Stimulated activated naive CD8-positive, alpha-beta T cell treated with anti-CD3 and anti-CD28 coated beads, Interleukin-15, Interleukin-2, amounts not matched to agents 100 U/mL and 50 U/mL, for 24 hours (primary cell): ENCODE results near the gene RNF13.

Experiments used
- ATAC-seq: fragments of 150-1000 bp; cut with Tn5 transposase; one replicate; pipeline ENCODE4 v1.10.0; 2021
- DNase-seq: peaks from one replicate; pipeline ENCODE4 v3.0.0; 2021

Gene RNF13, protein sequence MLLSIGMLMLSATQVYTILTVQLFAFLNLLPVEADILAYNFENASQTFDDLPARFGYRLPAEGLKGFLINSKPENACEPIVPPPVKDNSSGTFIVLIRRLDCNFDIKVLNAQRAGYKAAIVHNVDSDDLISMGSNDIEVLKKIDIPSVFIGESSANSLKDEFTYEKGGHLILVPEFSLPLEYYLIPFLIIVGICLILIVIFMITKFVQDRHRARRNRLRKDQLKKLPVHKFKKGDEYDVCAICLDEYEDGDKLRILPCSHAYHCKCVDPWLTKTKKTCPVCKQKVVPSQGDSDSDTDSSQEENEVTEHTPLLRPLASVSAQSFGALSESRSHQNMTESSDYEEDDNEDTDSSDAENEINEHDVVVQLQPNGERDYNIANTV

DNA sequence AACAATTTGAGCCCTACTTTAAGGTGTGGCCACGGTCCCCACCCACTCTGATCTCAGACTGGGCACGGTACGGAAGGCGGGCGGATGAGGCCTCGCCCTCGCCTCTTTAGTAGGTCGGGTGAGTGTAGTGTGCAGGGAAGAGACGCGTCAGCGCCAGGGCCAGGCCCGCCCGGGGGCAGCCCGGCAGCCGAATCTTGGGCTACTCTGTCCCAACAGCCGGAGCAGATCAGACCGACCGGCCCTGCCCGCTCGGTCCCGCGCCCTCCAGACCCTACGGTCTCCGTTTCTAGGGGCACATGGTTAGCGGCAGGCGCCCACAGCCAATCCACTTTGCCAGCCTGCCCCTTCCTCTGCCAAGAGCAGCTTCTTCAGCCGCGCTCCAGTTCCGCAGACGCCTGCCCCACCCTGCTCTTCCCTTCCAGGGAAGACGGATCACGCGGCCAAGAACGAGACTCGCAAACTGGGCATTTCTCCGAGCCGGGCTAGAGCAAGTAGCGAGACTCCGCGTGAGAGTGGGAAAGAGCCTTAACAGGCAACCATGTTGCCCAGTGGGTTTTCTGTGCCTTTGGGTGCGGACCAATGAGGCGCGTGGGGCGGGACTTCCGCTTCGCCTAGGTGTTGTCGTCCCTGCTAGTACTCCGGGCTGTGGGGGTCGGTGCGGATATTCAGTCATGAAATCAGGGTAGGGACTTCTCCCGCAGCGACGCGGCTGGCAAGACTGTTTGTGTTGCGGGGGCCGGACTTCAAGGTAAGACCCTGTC lies at the start of gene RNF13:
TSS of gene RNF13 (plus strand) at position 610 of the 761 bp plus-strand sequence. CDS start 32,812 bp downstream, outside the sequence.
- ATAC-seq = peak; percentile 94
- peak; percentile 93 for DNase-seq

DNA sequence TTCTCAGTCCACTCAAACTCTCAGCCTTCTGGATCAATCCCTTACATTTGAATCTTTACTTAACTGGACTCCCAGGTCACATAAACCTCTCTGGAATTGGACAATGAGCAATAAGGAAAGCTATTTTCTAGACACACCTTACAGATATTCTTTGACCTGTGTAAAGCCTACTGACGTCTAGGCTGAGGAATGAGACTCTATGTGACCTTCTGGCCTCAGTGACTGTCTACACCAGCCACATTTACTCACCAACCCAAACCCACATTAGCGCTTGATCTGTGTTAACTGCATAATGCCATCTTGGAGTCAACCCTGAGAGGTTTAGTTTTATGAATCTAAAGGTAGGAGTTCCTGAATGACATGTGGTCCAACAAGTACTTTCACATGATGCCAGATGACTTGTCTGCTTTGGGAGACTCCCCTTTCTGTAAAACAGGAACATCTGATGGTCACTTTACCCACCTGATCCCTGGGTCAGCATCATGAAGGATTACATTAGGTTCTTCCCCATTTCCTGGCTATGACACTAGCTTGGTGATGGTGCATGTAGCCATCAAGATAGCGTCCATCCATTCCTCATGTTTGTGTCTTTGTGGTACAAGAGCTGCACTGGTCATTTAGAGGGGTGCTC lies 49.3 kb upstream of the RNF13 start:
- no peak for ATAC-seq
- no peak for DNase-seq

DNA sequence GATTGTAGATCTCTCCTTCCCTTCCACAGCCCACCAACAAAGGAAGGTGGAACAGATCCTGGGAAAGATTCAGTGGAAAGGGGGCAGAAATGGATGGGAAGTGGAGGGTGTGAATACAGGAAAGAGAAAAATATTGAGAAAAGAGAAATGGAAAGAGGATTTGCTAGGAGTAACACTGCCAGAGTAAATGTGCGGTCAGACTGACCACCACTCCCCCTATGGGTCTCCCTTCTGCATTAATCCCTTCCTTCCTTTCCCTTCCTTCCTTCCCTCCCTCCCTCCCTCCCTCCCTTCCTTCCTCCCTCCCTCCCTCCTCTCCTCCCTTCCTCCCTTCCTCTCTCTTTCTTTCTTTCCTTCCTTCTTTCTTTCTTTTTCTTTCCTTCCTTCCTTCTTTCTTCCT lies 48.7 kb upstream of the RNF13 start:
- ATAC-seq (no peak), DNase-seq (no peak)

DNA sequence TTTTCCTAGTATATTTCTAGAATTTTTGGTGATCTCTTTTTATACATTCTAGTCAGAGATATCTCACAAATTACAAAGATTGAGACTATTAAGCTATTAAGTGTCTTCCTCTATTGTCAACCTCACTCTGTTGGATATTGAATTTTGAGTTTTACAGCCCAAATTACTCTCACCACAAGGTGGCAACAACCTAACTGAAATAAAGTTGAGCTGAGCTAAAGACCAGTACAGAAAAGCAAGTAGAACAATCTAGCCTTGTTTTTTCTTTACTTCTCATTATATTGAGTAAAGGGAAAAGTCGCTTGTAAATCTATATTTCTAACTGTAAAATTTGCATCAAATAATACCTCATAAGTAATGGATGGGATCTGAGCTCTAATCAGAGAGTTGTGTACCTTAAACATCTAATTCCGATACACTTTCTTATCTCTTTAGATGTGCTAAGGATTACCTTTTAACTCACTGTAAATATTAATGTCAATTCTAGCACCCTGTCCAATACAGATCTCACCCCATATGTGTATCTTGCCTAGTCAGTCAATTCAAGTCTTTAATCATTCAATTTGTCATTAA lies 47.2 kb upstream of the RNF13 start:
- ATAC-seq = no peak
- DNase-seq = no peak

DNA sequence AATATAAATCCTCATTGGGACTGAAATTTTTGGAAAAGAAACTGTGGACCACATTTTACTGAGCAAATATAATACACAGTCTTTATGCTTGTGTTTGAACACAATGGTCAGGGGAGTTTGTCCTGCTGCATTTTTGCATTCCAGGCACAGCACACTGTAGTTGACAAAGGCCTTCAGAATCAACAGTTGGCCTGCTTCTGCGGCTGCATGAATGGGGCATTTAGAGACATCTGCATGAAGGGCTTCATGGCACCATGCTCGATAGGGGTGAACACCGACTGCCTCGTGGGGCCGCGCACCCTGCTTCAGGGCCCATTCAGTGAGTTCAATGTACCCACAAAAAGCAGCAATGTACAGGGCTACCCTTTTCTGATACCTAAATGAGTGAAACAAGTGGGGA lies 45.3 kb upstream of the RNF13 start:
- DNase-seq (no peak), ATAC-seq (no peak)

DNA sequence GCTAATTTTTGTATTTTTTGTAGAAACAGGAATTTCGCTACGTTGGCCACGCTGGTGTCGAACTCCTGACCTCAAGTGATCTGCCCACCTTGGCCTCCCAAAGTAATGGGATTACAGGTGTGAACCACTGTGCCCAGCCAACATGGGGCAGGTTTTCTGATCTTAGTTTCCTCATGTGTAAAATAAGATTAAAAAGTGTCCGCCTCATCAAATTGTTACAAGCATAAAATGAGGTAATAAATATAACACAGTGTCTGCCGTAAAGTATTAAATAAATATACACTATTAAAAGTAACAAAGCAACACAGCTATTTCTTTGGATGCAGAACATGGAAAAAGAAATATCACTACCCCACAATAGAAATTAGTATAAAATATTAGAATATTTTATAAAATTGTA lies 44.3 kb upstream of the RNF13 start:
- ATAC-seq = no peak

DNA sequence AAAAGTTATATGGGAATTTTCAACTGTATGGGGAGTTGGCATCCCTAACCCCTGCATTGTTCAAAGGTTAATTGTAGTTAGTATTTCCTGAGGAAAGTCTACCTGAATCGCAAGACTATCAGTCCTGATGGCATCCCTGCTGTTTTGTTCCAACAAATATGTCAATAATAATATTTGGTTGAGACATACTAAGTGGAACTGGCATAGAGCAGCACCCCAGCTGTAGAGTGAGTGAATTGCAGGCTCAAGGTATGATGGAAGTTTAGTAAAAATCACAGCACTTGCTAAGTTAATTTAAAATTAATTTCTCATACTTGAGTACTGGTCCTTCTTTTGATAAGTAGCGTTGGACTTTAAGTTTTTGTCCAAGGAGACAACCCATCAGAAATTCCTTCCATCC lies 42.8 kb upstream of the RNF13 start:
- no peak for ATAC-seq
- DNase-seq = no peak

More for the DNA sequence above, 44.3 kb upstream of the RNF13 start:
- no peak for DNase-seq

DNA sequence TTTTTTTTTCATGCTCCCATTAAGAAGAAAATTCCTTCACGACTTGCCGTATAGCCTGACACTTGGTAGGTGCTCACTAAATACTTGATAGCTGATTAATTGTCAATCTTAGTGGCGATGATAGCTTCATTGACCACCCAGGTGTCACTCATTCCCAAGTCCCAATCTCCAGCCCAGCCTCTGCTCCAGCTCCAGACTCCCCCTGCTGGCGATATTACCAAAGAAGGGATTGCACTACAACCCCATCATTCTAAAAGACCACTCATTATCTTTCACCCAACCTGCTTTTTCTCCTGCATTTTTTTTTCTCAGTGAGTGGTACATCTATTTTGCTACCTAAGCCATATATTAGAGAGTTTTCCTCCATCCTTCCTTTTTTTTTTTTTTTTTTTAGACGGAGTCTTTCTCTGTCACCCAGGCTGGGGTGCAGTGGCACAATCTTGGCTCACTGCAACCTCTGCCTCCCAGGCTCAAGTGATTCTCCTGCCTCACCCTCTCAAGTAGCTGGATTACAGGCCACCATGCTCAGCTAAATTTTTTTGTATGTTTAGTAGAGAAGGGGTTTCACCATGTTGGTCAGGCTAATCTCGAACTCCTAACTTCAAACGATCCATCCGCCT lies 41.3 kb upstream of the RNF13 start:
- ATAC-seq = no peak
- DNase-seq = peak; percentile 60

DNA sequence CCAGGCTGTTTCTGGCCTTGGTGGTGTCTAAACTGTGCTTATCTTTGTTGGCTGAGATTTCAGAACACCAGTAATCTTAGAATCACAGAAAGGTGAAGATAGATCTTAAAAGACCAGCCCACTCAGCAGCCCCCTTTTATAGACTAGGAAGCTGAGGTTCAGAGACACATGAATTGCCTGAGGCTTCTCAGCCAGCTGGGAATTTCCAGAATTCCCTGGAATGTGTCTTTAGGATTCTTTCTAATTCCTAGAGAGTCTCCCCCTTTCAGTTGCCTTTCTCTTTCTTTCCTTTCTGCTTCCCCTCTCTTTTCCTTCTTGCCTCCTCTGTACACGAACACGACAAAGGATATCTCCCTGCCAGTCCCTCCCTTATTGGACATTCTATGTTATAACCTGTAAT lies 40.2 kb upstream of the RNF13 start:
- ATAC-seq = no peak
- DNase-seq = no peak

DNA sequence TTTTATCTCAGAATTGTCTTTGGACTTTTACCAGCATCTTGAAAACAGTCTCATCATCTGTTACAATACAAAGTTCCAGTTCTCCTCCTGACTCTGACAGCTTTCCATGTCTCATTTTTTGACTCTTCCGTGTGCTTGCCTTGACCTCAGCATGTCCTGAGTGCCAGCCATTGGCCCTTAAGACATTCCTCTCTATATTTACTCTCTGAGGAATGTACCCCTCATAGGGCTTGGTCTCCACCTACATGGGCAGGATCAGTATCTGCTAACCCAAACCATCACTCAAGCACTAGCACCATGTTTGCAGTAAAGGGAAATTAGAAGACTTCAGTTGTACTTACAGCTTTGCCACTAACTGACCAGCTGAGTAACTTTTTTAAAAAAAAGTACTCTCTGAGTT lies 36.8 kb upstream of the RNF13 start:
- DNase-seq (no peak), ATAC-seq (no peak)

DNA sequence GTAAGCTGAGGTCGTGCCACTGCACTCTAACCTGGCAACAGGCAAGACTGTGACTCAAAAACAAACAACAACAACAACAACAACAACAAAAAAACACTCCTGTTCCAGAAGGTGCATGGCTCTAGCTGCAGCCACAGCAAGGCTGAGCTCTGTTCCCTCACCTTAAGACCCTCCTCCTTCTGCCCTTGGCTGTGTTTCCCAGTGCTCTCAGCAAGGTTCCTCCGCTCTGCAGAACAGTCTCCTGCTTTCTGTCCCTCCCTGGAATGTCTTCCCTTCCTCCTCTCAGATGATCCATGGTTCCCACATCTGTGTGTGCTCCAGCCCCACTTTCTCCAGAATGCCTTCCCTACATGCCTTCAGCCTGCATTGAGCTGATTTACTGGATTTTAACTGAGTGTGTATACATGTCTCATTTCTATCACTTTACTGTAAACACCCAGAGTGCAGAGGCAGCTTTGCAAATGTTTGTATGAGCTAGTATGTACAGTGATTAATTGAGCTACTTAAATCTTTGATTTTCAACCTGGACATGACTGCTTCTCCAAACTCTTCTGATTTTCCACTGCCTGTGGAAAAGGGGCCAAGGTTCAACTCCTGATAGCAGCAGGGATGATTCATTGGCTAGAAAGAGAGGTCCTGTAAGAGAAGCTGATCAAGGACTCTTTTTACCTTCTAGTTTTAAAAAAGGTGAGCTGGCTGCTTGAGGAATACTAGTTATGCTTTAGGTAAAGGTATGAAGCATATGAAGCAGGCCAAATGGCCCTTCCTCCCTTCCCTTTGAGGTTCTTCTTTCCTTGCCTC lies 35.4 kb upstream of the RNF13 start:
- no peak for ATAC-seq

DNA sequence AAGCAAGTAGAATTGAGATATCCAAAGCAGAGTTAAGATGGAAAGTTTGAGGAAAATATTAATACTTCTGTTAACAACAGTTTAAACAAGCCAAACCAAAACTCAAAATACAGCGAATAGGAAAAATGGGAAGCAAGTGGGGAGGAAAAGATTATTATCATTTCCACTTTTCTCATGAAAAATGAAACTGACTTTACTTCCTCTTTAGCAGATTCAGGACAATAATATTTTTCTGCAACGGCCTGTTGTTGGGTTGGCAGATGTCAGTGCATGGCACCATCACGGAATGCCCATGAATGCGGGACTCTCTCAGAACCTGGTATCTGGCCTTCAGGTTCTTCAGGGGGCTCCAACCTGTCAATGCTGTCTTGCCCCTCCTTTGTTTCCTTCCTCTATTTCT lies 31.8 kb upstream of the RNF13 start:
- ATAC-seq = no peak

More for the DNA sequence above, 35.4 kb upstream of the RNF13 start:
- no peak for DNase-seq

DNA sequence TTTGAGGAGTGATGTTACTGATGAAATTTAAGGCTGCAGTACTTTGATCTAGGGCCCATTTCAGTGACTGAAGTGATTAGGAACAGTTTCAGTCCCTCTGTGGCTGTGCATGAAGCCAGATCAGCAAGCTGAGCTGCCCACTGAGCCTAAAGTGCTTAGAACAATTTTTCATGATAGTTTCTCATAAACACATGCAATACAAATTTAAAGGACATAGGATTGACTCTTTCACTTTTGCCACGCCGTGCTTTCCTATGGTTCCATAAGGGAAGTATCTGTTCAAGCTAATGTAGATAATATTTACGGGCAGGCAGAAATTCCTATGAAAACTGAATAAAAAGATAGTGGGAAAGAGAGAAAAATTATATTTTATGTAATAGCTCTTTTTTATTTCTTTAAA lies 31.3 kb upstream of the RNF13 start:
- DNase-seq = no peak
- no peak for ATAC-seq

More for the DNA sequence above, 31.8 kb upstream of the RNF13 start:
- no peak for DNase-seq

DNA sequence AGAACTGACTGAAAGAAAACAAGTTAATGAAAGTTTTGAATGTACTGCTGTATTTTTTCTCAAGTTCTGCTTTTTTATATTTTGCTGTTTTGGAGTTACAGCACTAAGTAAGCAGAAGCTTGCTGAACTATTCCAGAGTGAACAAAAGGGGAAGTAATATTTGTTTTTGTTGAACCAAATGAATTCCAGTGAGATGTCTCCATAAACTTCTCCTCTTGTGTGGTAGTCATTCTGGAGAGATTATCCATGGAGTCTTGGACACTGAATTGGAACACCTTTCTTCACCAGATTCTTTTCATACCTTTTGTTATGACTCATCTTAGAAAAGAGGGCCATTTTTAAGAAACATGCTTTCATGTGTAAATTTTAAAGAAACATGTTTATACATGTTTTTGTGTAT lies 29.4 kb upstream of the RNF13 start:
- no peak for DNase-seq
- ATAC-seq = no peak

DNA sequence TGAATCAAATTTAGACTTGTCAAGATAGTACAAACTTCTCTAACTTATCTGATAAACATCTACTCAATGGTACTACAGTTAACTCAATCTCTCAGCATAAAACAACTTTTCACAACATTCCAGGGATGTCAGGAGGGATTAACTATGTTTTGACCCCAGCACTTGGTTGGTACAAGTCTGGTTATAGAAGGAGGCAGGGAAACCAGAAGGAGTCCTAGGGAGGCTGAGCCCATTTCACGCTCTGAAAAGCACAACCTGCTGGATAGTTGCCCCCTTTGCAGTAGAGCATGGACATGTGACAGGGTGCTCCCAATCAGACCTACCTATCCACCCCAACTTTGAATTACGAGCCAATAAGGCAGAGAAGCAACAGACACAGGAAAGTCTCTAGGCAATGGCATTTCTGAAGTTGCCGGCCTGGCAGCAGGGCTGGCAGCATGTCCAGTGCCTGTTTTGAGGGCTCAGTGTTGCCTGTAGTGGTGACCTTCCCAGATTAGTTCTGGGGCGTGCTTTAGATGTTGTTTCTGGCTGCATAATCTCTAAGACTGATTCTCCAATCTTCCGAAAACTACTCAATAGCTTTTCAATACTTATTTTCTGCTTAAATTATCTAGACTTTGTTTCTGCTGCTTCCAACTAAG lies 28.8 kb upstream of the RNF13 start:
- ATAC-seq (no peak), DNase-seq (no peak)

DNA sequence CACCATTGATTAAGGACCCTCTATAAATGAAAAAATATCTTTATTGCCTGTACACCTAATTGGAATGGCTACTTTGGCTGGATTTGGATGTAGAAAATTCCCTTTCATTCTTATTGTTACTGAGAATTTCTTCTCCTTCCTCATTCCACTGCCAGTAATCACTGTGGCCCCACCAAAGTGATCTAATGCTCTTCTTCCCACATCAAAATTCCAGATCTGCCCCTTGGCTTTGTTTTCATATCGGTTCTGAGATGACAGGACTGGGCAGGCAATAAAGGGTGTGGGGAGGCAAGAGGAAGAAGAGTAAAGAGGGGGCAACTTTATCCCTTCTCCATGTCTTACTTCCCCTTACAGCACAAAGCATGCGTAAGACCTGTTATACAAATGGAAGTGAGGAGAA lies 22.7 kb upstream of the RNF13 start:
- DNase-seq (no peak), ATAC-seq (no peak)

DNA sequence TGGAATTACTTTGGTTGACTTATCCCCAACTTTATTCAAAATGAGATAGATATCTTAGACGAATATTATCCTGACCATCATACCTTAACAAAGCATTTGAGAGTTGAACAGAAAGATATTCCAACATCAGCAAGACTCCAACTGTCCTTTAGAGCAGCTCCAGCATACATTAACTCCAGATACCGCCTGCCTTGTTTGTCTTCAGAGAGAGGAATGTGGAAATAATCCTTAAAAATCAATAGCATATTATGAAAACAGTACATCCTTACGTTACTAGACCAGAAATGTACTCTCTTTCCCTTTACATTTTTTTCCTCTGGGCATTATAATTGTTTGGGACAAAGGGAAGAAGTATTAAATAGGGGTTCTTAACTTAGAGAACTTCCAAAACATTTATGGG lies 22.3 kb upstream of the RNF13 start:
- no peak for ATAC-seq
- DNase-seq = no peak

DNA sequence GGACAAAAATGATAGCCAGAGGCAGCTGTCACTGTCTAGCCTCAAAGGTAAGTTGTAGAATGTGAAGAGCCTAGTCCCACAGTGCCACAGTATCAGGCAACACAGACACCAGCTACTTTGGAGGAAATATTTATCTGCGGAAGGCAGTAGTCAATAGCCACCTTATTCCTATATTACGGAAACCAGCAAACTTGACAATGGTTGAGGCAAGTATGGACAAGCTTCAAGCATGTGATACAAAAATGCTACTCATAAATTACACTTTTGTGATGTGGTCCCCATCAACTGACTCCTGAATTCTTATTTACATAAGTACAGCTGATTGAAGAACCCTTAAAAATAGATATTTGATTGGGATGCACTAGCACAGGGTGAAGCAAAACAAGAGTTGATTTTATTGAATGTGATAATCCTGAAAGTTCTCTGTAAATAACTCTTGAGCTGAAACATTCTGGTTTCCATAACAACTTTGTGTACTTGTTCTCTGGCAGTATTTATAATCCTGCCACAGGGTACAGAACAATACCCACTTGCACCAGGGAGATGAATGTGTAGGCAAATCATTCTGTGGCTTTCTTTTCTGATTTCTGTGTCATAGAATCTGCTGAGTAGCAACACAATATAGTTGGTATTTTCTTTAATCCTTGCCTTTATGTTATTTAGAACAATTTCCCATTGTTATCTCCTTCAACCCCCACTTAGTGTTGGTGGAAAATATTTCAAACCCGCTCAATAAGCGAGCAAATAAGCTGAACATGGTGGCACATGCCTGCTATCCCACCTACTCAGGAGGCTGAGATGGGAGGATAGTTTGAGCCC lies 20.4 kb upstream of the RNF13 start, which contains the start of gene ANKUB1:
TSS of gene ANKUB1 (minus strand) at position 103 of the 819 bp plus-strand sequence. CDS start 188 bp downstream, outside the sequence.
- no peak for ATAC-seq
- no peak for DNase-seq

DNA sequence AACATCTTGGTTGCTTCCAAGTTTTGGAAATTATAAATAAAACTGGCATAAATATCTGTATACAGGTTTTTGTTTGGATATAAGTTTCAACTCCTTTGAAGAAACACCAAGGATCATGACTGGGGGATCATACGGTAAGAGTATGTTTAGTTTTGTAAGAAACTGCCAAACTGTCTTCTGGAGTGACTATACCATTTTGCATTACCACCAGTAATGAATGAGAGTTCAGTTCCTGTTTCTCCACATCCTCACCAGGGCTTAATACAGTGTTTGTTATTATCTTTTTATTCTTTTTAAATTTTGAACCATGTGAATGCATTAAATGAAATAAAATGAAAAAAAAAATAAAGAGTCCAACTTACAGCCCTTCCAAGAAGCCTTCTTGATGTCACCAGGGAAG lies 17.0 kb upstream of the RNF13 start:
- DNase-seq (no peak), ATAC-seq (no peak)

DNA sequence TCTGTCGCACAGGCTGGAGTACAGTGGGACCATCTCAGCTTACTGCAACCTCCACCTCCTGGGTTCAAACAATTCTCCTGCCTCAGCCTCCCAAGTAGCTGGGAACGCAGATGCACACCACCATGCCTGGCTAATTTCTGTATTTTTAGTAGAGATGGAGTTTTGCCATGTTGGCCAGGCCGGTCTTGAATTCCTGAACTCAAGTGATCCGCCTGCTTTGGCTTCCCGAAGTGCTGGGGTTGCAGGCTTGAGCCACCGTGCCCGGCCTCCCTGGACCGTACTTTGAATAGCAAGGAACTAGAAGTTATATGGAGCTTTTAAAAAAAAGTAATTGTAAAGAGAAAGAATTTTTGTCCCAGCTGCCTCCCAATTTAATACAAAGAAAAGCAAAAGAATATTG lies 12.3 kb upstream of the RNF13 start:
- DNase-seq (no peak), ATAC-seq (no peak)
